ENCODE results near the gene ODF2.
"Not testable (repeated sequence)": the region's sequence is repeated elsewhere in the genome, so short reads cannot be mapped to it uniquely, and the experiment has no call there.

The ODF2 gene

GRCh38 chr9:128439273-128439672 is 16.5 kb upstream of the ODF2 start:
- no peak for TF ChIP-seq CTCF (IDR thresholded peaks at IDR 0.05; ENCODE audit: low read depth, low read length)
- H3K4me3 ChIP-seq (ENCODE audit: low read depth, low read length) = no peak overlapping the region

GRCh38 chr9:128442150-128442549 is 13.7 kb upstream of the ODF2 start:
- H3K4me3 ChIP-seq (ENCODE audit: low read depth, low read length) = no peak overlapping the region
- TF ChIP-seq CTCF (IDR thresholded peaks at IDR 0.05; ENCODE audit: low read depth, low read length) = no peak

- not testable (repeated sequence) for H3K4me3 ChIP-seq (ENCODE audit: low read depth, low read length)
These were observed 9.3 kb upstream of the ODF2 start for GRCh38 chr9:128446505-128446904.

GRCh38 chr9:128448746-128449145 is 7.1 kb upstream of the ODF2 start:
- H3K4me3 ChIP-seq (ENCODE audit: low read depth, low read length) = no peak overlapping the region
- TF ChIP-seq CTCF (IDR thresholded peaks at IDR 0.05; ENCODE audit: low read depth, low read length) = no peak

GRCh38 chr9:128454991-128455390 is 815 bp upstream of the ODF2 start:
- TF ChIP-seq CTCF (IDR thresholded peaks at IDR 0.05; ENCODE audit: low read depth, low read length) = no peak
- H3K4me3 ChIP-seq (ENCODE audit: low read depth, low read length) = no peak overlapping the region

- peak overlapping the region; percentile 86 for H3K4me3 ChIP-seq (ENCODE audit: low read depth, low read length)
- no peak for TF ChIP-seq CTCF (IDR thresholded peaks at IDR 0.05; ENCODE audit: low read depth, low read length)
These were observed 831 bp downstream of the ODF2 start for GRCh38 chr9:128456613-128457061.

- TF ChIP-seq CTCF (IDR thresholded peaks at IDR 0.05; ENCODE audit: low read depth, low read length) = no peak
- peak overlapping the region; percentile 86 for H3K4me3 ChIP-seq (ENCODE audit: low read depth, low read length)
These were observed 1.4 kb downstream of the ODF2 start for GRCh38 chr9:128457207-128457606.

GRCh38 chr9:128459011-128459410 is 3.2 kb downstream of the ODF2 start:
- TF ChIP-seq CTCF (IDR thresholded peaks at IDR 0.05; ENCODE audit: low read depth, low read length) = no peak
- no peak overlapping the region for H3K4me3 ChIP-seq (ENCODE audit: low read depth, low read length)
